ENCODE results near the gene NCOA6.
"Not testable (repeated sequence)": the region's sequence is repeated elsewhere in the genome, so short reads cannot be mapped to it uniquely, and the experiment has no call there.

NCOA6 gene

DNA sequence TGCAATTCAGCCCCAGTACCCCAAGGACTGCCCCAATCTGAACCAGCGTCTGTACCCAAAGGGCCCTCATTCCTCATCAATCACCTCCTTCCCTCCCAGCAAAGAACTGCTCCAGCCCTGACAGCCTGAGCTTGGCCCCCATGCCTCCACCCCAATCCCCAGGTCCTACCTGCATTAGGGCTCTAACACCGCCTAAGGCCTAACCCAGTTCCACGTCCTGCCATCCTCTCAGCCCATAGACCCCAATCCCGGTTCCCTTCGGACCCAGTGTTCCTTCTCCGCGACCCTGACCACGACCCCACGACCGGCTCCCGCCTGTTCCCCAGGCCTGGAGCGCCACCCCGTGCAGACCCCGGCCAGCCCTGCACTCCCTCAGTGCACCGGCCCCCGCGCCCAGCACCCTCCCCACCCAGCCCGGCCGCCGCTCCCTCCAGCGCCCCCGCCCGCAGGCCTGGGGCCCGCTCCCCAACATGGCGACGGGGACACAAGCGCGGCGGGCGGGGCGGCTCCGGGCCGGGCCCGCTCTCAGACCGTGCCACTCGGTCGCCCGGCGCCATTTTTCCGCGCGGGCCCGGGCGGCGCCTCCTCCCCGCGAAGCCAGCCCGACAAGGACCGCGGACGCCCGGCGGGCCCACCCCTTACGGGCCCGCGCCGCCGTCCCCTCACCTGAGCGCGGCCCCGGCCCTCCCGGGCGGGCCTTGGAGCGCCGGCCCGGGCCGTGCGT lies 483 bp downstream of the NCOA6 start:
- peak; percentile 52 for DNase-seq

DNA sequence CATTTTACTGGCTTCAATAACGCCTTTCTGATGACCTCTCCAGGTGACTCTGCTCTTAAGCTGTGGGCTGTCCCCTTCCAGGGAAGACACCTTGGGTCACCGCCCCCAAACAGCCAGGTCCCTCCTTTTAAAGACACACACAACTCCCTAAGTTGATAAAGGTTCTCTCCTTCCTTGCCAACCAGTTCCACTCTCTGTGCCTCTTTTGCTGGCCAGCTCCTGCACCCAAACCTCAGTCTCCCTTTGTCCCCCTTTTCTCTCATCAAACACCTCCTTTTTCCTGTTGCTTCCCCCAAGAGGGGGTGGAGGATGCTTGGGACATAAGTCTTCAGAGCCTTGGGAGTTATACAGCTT lies 1.0 kb downstream of the NCOA6 start:
- peak; percentile 88 for DNase-seq

DNA sequence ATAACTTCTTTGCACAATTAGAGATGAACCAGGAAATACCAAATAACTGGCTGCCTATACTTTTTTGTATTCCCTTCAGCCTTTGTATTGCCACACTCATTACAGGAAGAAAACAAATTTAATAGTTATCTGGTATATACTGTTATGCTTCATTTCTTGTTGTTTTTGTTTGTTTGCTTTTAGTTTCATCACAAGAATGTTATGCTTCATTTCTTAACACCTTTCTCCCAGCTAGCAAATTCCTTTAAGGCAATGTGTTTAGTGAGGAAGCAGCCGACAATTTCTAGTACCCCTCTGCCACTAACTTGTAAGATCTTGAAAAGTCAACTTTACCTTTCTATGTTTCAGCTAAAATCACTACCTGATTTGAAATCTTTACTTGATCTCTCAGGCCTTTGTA lies 1.4 kb downstream of the NCOA6 start:
- DNase-seq = no peak

DNA sequence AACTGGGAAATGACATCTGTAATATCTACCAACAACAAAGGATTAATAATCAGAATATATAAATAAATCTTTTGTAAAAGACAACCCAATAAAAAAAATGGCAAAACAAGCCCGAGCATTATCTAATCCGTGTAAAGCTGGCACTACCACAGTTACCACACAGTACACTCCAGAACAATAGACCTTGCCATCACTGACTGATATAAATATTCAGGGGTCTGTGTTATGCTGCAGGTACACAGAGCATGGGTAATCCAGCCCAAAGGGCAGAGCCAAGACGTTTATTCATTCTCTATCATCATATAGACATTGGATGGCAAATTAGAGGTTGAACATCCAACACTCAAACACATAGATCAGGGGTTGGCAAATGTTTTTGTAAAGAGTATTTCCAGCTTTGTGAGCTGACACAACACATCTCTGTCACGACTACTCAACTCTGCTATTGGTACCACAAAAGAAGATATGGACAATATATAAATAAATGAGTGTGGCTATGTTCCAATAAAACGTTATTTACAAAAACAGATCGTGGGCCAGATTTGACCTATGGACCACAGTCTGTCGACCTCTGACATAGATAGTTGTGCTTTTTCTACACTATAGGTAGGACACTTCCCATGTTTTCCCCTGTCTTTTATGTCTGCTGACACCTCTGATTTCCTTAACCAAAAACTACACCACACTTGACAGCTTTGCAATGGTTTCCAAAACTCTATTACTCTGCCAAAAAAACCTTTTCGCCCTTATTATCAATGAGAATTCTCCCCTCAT lies 4.5 kb downstream of the NCOA6 start:
- DNase-seq = no peak

DNA sequence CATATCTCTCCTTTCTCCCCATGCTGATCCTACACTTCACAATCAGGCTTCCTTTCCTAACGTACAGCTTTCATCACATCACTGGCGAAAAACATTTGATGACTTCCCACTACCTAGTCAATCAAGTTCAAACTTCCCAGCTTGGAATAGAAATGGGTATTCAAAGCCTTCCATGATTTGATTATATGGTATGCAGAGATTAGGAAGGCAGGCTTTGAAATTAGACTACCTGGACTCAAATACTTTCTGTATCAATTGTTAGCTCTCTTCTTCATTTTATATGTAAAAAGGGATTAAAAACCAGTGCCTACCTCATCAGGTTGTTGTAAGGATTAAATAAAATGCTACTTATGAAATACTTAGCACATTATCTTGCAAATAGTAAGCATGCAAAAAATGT lies 7.7 kb downstream of the NCOA6 start:
- DNase-seq = no peak

DNA sequence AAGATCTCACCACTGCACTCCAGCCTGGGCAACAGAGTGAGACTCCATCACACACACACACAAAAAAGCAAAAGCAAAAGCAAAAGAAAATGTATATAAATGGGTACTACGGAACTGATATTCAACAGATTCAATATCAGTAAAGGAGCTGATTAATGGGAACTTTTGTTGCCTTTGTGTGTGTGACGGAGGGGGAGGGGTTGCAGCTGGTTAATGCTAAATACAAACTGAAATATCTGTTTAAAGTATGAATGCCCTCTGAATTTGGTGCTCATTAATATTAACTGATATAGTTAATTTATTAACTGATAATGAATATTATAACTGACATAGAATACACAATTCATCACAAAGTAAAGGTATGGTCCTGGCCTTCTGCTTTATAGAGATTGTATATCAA lies 8.4 kb downstream of the NCOA6 start:
- no peak for DNase-seq

DNA sequence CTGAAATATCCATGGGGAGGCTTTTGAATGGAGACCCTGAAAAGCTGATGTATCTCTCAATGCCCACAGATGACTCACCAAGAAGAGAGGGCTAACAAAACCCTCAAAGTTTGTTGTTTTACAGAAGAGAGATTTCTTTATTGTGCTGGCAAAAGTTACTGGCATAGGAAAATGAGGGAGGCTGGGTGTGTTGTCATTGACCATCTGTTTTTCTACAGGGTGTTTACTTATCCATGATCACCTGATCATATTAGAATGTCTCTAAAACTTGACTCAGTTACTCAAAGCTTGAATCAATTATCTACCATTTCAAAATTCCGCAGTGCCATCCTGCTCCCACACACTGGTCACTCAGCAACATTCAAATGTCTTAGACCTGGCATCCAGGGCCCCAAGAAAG lies 9.8 kb downstream of the NCOA6 start:
- no peak for DNase-seq

DNA sequence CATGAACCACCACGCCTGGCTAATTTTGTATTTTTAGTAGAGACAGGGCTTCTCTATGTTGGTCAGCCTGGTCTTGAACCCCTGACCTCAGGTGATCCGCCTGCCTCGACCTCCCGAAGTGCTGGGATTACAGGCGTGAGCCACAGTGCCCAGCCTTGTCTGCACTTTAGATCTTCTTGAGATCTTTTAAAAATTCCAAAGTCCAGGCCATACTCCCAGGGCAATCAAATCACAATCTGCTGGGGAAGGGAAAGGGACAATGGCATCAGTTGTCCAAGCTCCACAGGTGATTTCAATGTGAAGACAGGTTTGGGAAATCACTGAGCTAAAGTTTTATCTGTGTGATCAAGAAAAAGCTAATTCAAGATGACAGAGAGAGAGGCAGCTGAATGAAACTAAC lies 16.9 kb downstream of the NCOA6 start:
- DNase-seq = no peak

DNA sequence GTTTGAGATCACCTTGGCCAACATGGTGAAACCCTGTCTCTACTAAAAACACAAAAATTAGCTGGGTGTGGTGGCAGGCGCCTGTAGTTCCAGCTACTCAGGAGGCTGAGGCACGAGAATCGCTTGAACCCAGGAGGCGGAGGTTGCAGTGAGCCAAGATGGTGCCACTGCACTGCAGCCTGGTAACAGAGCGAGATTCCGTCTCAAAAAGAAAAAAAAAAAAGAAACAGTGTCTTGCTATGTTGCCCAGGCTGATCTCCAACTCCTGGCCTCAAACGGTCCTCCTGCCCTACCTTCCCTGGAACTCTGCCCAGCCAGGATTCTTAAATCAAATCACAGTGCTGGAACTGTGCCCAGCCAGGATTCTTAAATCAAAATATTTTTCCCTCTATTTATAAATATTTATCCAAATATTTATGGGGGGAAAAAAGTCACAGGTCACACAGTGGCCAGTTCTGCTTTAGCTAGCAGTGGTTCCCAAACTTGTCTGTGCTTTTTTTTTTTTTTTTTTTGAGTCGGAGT lies 17.4 kb downstream of the NCOA6 start:
- not testable (repeated sequence) for DNase-seq

DNA sequence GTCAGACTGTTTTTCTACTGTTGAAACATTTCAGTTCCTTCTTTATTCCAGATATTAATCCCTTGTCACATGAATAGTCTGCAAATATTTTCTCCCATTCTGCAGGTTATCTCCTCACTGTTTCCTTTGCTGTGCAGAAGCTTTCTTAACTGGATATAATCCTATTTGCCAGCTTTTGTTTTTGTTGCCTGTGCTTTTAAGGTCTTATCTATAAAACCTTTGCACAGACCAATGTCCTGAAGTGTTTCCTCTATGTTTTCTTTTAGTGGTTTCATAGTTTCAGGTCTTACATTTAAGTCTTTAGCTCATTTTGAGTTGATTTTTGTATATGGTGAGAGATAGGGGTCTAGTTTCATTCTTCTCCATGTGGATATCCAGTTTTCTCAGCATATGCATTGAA lies 19.2 kb downstream of the NCOA6 start:
- DNase-seq = no peak

DNA sequence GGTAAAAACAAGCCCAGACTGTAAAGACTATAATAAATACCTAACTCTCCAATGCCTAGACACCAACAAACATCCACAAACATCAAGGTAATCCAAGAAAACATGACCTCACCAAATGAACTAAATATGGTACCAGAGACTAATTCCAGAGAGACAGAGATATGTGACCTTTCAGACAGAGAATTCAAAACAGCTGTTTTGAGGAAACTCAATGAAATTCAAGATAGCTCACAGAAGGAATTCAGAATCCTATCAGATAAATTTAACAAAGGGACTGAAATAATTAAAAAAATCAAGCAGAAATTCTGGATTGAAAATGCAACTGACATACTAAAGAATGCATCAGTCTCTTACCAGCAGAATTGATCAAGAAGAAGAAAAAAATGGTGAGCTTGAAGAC lies 26.6 kb downstream of the NCOA6 start:
- no peak for DNase-seq

DNA sequence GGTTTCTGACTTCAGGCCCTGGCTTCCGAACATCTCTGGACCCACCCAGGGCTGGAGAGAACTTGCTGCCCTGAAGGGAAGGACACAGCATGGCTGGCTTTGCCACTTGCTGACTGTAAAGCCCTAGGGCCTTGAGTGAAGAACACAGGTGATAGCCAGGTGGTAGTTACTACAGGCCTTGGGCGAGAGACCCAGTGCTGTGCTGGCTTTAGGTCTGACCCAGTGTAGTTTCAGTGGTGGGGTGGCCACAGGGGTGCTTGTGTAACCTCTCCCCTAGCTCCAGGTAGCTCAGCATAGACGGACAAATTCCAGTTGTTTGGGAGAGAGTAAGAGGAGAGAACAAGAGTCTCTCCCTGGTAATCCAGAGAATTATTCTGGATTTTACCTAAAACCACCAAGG lies 27.1 kb downstream of the NCOA6 start:
- no peak for DNase-seq

DNA sequence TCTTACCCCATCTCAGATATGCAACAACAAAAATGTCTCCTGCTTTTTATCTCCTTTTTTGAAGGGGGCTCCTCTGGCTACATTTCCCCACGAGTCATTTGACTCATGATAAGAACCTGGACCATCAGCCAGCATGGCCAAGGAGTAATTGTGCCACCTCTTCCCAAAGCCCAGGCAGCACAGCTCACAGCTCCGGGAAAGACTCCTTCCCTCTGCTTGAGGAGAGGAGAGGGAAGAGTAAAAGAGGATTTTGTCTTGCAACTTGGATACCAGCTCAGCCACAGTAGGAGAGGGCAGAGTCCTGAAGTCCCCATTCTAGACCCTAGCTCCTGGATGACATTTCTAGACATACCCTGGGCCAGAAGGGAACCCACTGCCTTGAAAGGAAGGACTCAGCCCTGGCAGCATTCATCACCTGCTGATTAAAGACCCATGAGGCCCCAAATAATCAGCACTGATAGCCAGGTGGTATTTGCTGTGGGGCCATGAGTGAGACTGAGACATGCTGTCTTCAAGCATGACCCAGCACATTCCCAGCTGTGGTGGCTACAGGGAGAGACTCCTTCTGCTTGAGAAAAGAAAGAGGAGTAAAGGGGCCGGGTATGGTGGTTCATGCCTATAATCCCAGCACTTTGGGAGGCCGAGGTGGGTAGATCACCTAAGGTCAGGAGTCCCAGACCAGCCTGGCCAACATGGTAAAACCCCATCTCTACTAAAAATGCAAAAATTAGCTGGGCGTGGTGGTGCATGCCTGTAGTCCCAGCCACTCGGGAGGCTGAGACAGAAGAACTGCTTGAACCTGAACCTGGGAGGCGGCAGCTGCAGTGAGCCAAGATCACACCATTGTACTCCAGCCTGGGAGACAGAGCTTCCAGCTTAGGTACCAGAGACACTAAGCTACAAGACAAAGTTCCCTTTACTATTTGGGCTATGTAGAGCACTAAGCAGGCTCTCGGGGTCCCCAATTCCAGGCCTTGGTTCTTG lies 28.1 kb downstream of the NCOA6 start:
- no peak for DNase-seq

DNA sequence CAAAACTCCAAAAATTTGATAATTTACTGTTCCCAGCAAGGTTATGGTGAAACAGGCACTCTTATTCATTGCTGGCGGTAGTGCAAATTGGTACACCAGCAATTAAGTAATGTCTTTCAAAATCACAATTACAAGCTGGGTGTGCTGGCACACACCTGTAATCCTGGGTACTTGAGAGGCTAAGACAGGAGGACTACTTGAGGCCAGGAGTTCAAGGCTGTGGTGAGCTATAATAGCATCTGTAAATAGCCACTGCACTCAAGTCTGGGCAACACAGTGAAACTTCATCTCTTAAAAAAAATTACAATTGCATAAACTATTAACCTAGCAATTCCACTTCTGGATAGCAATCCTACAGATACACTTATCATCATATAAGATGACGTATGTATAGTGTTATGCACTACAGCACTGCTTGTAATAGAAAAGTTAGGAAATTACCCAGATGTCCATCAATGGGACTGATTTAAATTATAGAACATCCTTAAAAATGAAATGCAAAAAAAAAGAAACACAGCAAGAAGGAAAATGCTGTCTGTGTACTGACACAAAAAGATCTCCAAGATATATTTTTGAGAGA lies 31.4 kb downstream of the NCOA6 start:
- peak; percentile 10 for DNase-seq

DNA sequence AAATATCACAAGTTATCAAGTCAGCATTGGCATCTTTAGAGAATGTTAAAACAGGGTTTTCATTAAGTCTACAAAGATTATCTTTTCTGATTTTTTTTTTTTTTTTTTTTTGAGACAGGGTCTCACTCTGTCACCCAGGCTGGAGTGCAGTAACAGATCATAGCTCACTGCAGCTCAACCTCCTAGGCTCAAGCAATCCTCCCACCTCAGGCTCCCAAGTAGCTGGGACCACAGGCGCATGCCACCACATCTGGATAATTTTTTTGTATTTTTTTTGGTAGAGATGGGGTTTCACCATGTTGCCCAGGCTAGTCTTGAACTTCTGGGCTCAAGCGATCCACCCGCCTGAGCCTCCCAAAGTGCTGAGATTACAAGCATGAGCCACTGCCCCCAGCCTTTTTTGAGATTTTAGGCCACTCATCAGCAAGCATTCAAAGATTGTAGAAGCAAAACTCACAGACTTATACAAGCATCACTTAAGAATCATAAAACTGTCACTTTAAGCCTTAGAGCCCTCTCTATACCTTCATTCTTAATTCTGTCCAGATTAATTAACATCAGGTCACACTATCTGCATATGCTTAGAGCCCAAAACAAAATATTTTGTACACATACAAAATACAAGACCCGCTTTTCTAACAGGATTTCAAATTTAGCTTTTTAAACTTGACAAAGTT lies 32.6 kb downstream of the NCOA6 start:
- no peak for DNase-seq

DNA sequence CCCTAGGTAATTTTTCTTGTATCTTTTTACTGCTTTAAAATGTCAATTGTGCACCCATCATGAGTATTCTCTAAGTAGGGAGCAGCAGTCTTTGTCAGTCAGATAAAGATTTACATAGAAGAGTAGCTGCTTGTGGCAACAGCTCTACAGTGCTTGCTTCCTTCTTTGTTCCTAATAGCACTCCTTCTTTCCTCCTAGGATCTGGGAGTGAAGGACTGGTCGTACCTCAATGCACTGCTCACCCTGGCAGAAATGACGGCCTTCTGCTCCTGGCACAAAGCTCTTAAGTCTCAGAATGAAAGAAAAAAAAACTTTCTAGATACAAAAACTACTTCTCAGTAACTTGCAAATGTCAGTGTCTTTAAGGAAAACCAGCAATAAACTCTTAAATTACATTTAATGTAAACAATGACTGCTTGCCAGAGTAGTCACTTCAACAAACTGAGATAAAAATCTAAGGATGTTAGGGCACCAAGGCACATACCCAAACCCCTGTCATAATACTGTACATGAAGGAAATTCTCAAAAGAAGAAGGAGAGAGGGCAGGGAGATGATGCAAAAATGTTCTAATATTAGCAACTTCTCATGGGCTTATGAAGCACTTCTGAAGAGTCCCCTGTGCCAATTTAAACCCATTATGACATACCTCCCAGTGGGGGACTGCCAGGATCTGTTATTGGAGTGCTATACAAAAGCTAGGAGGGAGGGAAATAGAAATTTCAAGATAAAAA lies 34.0 kb downstream of the NCOA6 start:
- peak; percentile 12 for DNase-seq

DNA sequence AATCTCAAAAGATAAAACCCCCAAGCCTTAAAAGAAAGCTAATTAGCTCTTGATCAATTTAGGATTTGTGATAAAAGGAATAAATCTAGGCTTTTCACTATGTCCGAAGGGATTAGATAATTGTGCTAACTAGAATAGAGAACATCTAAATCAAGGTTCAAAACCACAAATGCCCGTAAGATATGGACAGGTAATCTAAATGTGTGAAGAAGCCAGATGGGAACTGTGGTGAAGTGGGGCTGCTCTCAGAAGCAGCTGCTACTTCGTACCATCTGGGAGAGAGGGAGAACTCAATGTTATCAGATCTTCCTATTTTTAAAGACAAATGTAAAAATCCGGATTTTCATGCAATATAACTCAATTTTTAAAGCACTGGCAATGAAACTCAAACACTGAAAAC lies 44.2 kb downstream of the NCOA6 start:
- DNase-seq = no peak

DNA sequence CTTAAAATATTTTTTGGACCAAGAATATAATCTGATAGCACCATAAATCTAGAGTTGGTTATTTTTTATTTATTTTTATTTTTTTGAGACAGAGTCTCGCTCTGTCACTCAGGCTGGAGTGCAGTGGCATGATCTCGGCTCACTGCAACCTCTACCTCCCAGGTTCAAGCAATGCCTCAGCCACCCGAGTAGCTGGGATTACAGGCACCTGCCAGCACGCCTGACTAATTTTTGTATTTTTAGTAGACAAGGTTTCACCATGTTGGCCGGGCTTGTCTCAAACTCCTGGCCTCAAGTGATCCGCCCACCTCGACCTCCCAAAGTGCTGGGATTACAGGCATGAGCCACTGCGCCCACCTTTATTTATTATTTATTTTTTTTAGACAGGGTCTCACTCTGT lies 45.2 kb downstream of the NCOA6 start:
- DNase-seq = not testable (repeated sequence)

DNA sequence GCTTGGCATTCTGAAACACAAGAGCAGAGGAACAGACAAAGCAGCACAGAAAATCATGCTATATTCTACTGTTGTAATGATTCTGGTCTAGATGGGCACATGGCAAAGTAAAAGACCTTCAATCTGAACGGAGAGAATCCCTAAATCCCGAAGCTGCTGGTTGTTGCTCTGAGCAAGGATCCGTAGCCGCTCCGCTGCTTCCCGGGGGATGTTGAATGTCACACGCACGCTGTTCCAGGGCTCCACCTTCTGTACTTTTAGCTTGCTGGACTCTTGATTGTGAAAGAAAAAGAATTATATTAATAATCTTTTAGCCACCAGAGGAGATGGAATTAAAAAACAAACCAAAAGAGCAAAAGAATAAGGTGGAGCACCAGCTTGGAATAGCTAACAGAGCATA lies 49.3 kb downstream of the NCOA6 start:
- no peak for DNase-seq

DNA sequence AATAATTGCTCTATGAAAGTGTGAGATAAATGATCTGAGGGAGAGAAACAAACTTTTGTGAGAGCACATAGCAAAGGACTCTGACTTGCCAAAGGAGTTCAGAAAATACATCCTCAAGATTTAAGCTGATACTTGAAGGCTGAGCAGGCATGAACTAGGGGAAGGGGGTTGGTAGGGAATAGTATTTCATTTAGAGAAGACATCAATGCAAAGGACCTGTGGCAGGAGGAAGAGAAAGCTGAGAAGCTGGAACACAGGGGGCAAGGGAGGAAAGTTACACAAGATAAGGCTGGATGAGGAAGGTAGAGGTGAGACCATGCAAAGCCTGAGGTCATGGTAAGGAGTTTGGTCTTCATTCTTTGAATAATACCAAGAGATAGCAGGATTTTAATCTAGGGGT lies 50.6 kb downstream of the NCOA6 start:
- DNase-seq = no peak

DNA sequence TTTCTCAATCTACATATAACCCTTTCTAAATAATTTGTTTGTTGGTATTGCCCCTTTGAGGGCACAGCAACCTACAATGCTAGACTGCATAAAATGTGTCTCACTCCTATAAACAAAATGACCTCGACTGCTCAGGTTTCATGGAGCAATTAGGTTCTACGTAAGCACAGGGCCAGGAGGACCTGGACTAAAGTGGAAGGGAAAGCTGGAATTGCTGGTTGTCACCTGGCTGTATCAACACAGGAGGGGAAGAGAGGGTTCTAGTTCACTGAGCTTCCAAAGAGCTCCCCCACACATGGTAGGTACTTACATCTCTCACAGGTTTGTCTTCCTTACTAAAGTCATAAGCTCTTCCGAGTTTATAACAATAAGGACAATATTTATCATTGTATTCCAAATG lies 51.0 kb downstream of the NCOA6 start:
- peak; percentile 91 for DNase-seq

DNA sequence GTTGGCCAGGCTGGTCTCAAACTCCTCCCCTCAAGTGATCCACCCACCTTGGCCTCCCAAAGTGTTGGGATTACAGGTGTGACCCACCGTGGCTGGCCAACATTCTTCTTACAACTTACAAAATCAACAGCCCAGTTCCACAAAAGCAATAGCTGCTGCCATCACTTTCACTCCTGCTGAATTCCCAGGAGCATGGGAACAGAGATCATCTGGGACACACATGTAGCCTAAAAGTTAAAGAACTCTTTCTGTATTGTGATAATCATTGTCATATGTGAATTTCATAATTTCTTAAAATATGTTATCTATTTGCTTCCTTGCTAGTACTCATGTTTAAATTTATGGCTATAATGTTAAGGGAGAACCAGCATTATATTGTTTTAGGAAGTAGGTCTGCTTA lies 51.7 kb downstream of the NCOA6 start:
- no peak for DNase-seq
